ENCODE measurements around the gene DYNC2LI1. TPM values are rescaled to one million over a fixed set of nuclear protein-coding genes. Genes with fewer than 3 reads are reported as not detected.

DYNC2LI1 gene
- total RNA-seq, 4 donors from 2014 or later = 9.4 to 19.1 (median 14.4) TPM

DNA sequence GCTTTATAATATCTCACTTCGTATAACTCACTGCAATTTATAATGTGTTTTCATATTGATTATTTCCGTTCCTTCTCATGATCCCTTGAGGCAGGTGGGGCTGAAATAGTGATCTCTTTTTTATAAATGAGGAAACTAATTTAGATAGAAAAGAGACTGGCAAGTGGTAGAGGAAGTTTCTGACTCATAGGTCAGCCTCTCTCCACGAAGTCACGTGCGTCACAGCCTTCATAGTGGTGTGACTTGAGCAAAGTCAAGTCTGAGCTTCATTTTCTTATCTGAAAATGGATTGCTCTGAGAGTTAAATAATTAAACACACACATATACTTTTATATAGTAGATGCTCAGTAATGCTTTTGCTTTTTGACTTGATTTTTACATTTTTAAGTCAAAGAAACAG lies 44.9 kb downstream of the DYNC2LI1 start:
- no peaks in the 10 kb centered on the region for H3K36me3 ChIP-seq
- 33 to 46% methylated on average over 5 of the region's 5 CpGs for WGBS, 2 donors
- TF ChIP-seq CTCF (IDR thresholded peaks at IDR 0.05) (no peak), POLR2A (IDR thresholded peaks at IDR 0.05) (no peak)
- no peak overlapping the region for H3K27ac ChIP-seq
- H3K9me3 ChIP-seq = no peaks in the 10 kb centered on the region
- peaks cover 0 to 19% (median 0%) of the 10 kb centered on the region in 4 donors for H3K27me3 ChIP-seq
- DNase-seq = no peak
- intact Hi-C loops (cut with DNase I) = no loop called here
- no peak overlapping the region for H3K4me3 ChIP-seq
- no peaks in the 10 kb centered on the region for H3K4me1 ChIP-seq

DNA sequence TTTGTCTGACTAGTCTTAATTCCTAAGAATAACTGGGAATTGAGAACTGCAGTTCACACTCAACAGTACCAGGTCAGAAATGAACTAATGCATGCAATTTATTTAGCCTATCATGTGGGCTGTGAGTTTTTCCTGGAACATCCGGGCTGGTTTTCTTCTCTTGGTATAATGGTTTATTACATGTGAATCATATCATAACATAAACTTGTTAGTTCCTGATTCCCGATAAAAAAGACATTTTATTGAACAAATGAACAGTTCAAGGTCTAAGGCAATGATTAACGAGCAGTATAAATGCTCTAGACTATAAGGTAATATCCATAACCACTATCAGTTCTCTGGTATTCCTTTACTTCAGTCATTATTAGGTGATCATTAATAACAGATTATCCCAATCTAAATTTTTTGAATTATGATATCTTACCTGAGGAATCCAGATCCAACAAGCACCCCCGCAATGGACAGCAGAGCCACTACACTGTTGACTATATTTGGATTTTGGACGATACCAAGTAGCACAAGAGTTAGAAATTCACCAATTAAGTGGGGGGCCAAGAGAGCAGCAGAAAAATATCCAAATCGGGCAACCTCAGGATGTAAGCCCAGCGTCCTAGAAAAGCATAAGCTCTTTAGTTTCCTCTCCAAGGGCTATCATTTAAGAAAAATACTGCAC lies 45.8 kb downstream of the DYNC2LI1 start:
- Histone ChIP-seq H3K27me3 (peaks cover 0 to 20% (median 0%) of the 10 kb centered on the region in 4 donors), H3K36me3 (no peaks in the 10 kb centered on the region), H3K4me3 (no peak overlapping the region), H3K4me1 (no peaks in the 10 kb centered on the region), H3K27ac (no peak overlapping the region), H3K9me3 (no peaks in the 10 kb centered on the region)
- intact Hi-C loops (cut with DNase I) = no loop called here
- 77 to 83% methylated on average over 7 of the region's 7 CpGs for WGBS, 2 donors
- TF ChIP-seq POLR2A (IDR thresholded peaks at IDR 0.05) = no peak
- TF ChIP-seq CTCF (IDR thresholded peaks at IDR 0.05) = no peak
- DNase-seq = no peak

GRCh38 chr2:43822839-43823238 lies 49.0 kb downstream of the DYNC2LI1 start:
- Histone ChIP-seq H3K4me1 (no peaks in the 10 kb centered on the region), H3K27me3 (peaks cover 0 to 28% (median 0%) of the 10 kb centered on the region in 4 donors), H3K36me3 (no peaks in the 10 kb centered on the region), H3K9me3 (no peaks in the 10 kb centered on the region), H3K4me3 (no peak overlapping the region), H3K27ac (no peak overlapping the region)
- intact Hi-C loops (cut with DNase I) = no loop called here
- TF ChIP-seq CTCF (IDR thresholded peaks at IDR 0.05) = no peak
- TF ChIP-seq POLR2A (IDR thresholded peaks at IDR 0.05) = no peak
- WGBS, 2 donors = 69 to 80% methylated on average over 1 to 6 of the region's 7 CpGs
- DNase-seq = no peak

GRCh38 chr2:43823751-43824150 lies 49.9 kb downstream of the DYNC2LI1 start:
- Histone ChIP-seq H3K4me1 (no peaks in the 10 kb centered on the region), H3K4me3 (no peak overlapping the region), H3K9me3 (no peaks in the 10 kb centered on the region), H3K36me3 (no peaks in the 10 kb centered on the region), H3K27ac (no peak overlapping the region), H3K27me3 (peaks cover 0 to 32% (median 0%) of the 10 kb centered on the region in 4 donors)
- no peak for DNase-seq
- intact Hi-C loops (cut with DNase I) = no loop called here
- no peak for TF ChIP-seq CTCF (IDR thresholded peaks at IDR 0.05)
- TF ChIP-seq POLR2A (IDR thresholded peaks at IDR 0.05) = no peak
- 83 to 88% methylated on average over 11 of the region's 11 CpGs for WGBS, 2 donors

GRCh38 chr2:43824512-43824911 lies 50.7 kb downstream of the DYNC2LI1 start:
- Histone ChIP-seq H3K36me3 (no peaks in the 10 kb centered on the region), H3K4me1 (no peaks in the 10 kb centered on the region), H3K27me3 (peaks cover 0 to 40% (median 0%) of the 10 kb centered on the region in 4 donors), H3K9me3 (no peaks in the 10 kb centered on the region), H3K27ac (no peak overlapping the region), H3K4me3 (no peak overlapping the region)
- TF ChIP-seq CTCF (IDR thresholded peaks at IDR 0.05) (no peak), POLR2A (IDR thresholded peaks at IDR 0.05) (no peak)
- DNase-seq = no peak
- intact Hi-C loops (cut with DNase I) = no loop called here
- WGBS, 2 donors = 87 to 92% methylated on average over 2 of the region's 2 CpGs
